ENCODE measurements around the gene MGAT4B. TPM values are rescaled to one million over a fixed set of nuclear protein-coding genes. Genes with fewer than 3 reads are reported as not detected.
A peak's percentile ranks its signal among the peaks of the same experiment; 100 is the strongest.

Gene MGAT4B
- total RNA-seq, 2 donors from 2014 or later, result 165 to 177 TPM

GRCh38 chr5:179769271-179769670, 37.4 kb downstream of the MGAT4B start:
- no peak overlapping the region for H3K9ac ChIP-seq (ENCODE audit: extremely low read depth, low read length, poor library complexity, severe bottlenecking)
- H3K27me3 ChIP-seq (ENCODE audit: control insufficient read depth, insufficient read depth, low read length, poor library complexity, severe bottlenecking), result no peaks in the 10 kb centered on the region
- no peak for TF ChIP-seq CTCF (conservative IDR thresholded peaks at IDR 0.05)
- no peak overlapping the region for H3K4me3 ChIP-seq (ENCODE audit: low read length)
- H3K4me1 ChIP-seq (ENCODE audit: control insufficient read depth, insufficient read depth, low read length), result peaks cover 7% of the 10 kb centered on the region
- Mint-ChIP-seq H3K4me1 (peaks cover 23% of the 10 kb centered on the region), H3K9me3 (no peaks in the 10 kb centered on the region), H3K27ac (no peak overlapping the region), H3K27me3 (ENCODE audit: insufficient read depth) (no peaks in the 10 kb centered on the region), H3K36me3 (ENCODE audit: low read depth) (peaks cover 72% of the 10 kb centered on the region), H3K4me3 (no peak overlapping the region)
- no peak for DNase-seq
- H3K36me3 ChIP-seq (ENCODE audit: control insufficient read depth, insufficient read depth, low read length), result peaks cover 70% of the 10 kb centered on the region
- no peaks in the 10 kb centered on the region for H3K9me3 ChIP-seq (ENCODE audit: control insufficient read depth, low read length)
- H3K27ac ChIP-seq (ENCODE audit: low read depth, low read length), result no peak overlapping the region
- WGBS, 2 experiments (ENCODE audit: insufficient coverage in 1 of 2, insufficient read length in 1 of 2), result 96% methylated on average over 5 to 6 of the region's 6 CpGs

GRCh38 chr5:179768326-179769085, 38.2 kb downstream of the MGAT4B start:
- Histone ChIP-seq H3K36me3 (ENCODE audit: control insufficient read depth, insufficient read depth, low read length) (peaks cover 65% of the 10 kb centered on the region), H3K4me3 (ENCODE audit: low read length) (no peak overlapping the region), H3K27me3 (ENCODE audit: control insufficient read depth, insufficient read depth, low read length, poor library complexity, severe bottlenecking) (no peaks in the 10 kb centered on the region), H3K4me1 (ENCODE audit: control insufficient read depth, insufficient read depth, low read length) (peaks cover 7% of the 10 kb centered on the region), H3K9ac (ENCODE audit: extremely low read depth, low read length, poor library complexity, severe bottlenecking) (no peak overlapping the region), H3K27ac (ENCODE audit: low read depth, low read length) (no peak overlapping the region), H3K9me3 (ENCODE audit: control insufficient read depth, low read length) (no peaks in the 10 kb centered on the region)
- peak; percentile 70 for TF ChIP-seq CTCF (conservative IDR thresholded peaks at IDR 0.05)
- Mint-ChIP-seq H3K9me3 (no peaks in the 10 kb centered on the region), H3K27ac (no peak overlapping the region), H3K27me3 (ENCODE audit: insufficient read depth) (no peaks in the 10 kb centered on the region), H3K36me3 (ENCODE audit: low read depth) (peaks cover 67% of the 10 kb centered on the region), H3K4me1 (peaks cover 28% of the 10 kb centered on the region), H3K4me3 (no peak overlapping the region)
- DNase-seq, result peak; percentile 81
- WGBS, 2 experiments (ENCODE audit: insufficient coverage in 1 of 2, insufficient read length in 1 of 2), result 92 to 98% methylated on average over 17 to 18 of the region's 18 CpGs

GRCh38 chr5:179767496-179768100, 39.1 kb downstream of the MGAT4B start:
- Mint-ChIP-seq H3K27me3 (ENCODE audit: insufficient read depth) (no peaks in the 10 kb centered on the region), H3K27ac (peak overlapping the region; percentile 31), H3K9me3 (no peaks in the 10 kb centered on the region), H3K4me3 (no peak overlapping the region), H3K4me1 (peaks cover 34% of the 10 kb centered on the region), H3K36me3 (ENCODE audit: low read depth) (peaks cover 59% of the 10 kb centered on the region)
- WGBS, 2 experiments (ENCODE audit: insufficient coverage in 1 of 2, insufficient read length in 1 of 2), result 89% methylated on average over 8 to 9 of the region's 9 CpGs
- Histone ChIP-seq H3K9me3 (ENCODE audit: control insufficient read depth, low read length) (no peaks in the 10 kb centered on the region), H3K4me1 (ENCODE audit: control insufficient read depth, insufficient read depth, low read length) (peaks cover 7% of the 10 kb centered on the region), H3K36me3 (ENCODE audit: control insufficient read depth, insufficient read depth, low read length) (peaks cover 60% of the 10 kb centered on the region), H3K27me3 (ENCODE audit: control insufficient read depth, insufficient read depth, low read length, poor library complexity, severe bottlenecking) (no peaks in the 10 kb centered on the region), H3K4me3 (ENCODE audit: low read length) (no peak overlapping the region), H3K9ac (ENCODE audit: extremely low read depth, low read length, poor library complexity, severe bottlenecking) (no peak overlapping the region), H3K27ac (ENCODE audit: low read depth, low read length) (no peak overlapping the region)
- no peak for DNase-seq
- TF ChIP-seq CTCF (conservative IDR thresholded peaks at IDR 0.05), result no peak
